Measurements from ENCODE around the gene MRPL39. TPM values are rescaled to one million over a fixed set of nuclear protein-coding genes. Genes with fewer than 3 reads are reported as not detected.

Gene MRPL39
- total and polyA plus RNA-seq, 2 experiments from 2014 or later, result 50.5 to 132 TPM

GRCh38 chr21:25563361-25564116 lies 43.7 kb downstream of the MRPL39 start (continued):
- no peak for TF ChIP-seq ZNF462 (CRISPR knock-in tag; IDR thresholded peaks at IDR 0.05)

- Histone ChIP-seq H3K36me3 (ENCODE audit: insufficient read depth) (no peaks in the 10 kb centered on the region), H3K4me3 (peak overlapping the region; percentile 70), H3K27ac (ENCODE audit: low read depth) (no peak overlapping the region), H3F3A (replicated peaks; ENCODE audit: low read depth) (no peaks in the 10 kb centered on the region), H3K4me1 (ENCODE audit: insufficient read depth) (no peaks in the 10 kb centered on the region), H3K9me2 (ENCODE audit: insufficient read depth) (peaks cover 5% of the 10 kb centered on the region), H3K79me2 (replicated peaks; ENCODE audit: insufficient read depth) (no peaks in the 10 kb centered on the region), H3K27me3 (ENCODE audit: insufficient read depth) (peaks cover 33% of the 10 kb centered on the region), H4K20me1 (replicated peaks; ENCODE audit: insufficient read depth) (no peaks in the 10 kb centered on the region), H2AFZ (peak overlapping the region; percentile 95), H3K4me2 (peak overlapping the region; percentile 92)
- H3K27ac Mint-ChIP-seq, result no peak overlapping the region
- peak overlapping the region; percentile 87 for H3K4me3 Mint-ChIP-seq
- H3K27me3 Mint-ChIP-seq (ENCODE audit: insufficient read depth, low read depth, poor library complexity), result peaks cover 20% of the 10 kb centered on the region
- peaks cover 11% of the 10 kb centered on the region for H3K4me1 Mint-ChIP-seq
- no peaks in the 10 kb centered on the region; the same call in 2 of the 3 replicates for H3K9me3 Mint-ChIP-seq
- TF ChIP-seq NANOG (IDR thresholded peaks at IDR 0.05; ENCODE audit: borderline replicate concordance), result no peak
- TF ChIP-seq EZH2phosphoT487 (IDR thresholded peaks at IDR 0.05; ENCODE audit: unreplicated experiment), result no peak
- no peak for TF ChIP-seq STAT1 (IDR thresholded peaks at IDR 0.05; ENCODE audit: unreplicated experiment)
- TF ChIP-seq REST (IDR thresholded peaks at IDR 0.05; ENCODE audit: unreplicated experiment), result no peak
- DNase-seq (ENCODE audit: low spot score) (no peak), ATAC-seq (no peak)
- H3K36me3 Mint-ChIP-seq (ENCODE audit: low read depth), result no peaks in the 10 kb centered on the region; the same call in 2 of the 3 replicates
These were observed 44.6 kb downstream of the MRPL39 start for GRCh38 chr21:25562660-25563059.

Data from GM23338 (cell line).